Measurements from ENCODE around the gene NBR1.
"Not testable (repeated sequence)": the region's sequence is repeated elsewhere in the genome, so short reads cannot be mapped to it uniquely, and the experiment has no call there.

Gene NBR1

DNA sequence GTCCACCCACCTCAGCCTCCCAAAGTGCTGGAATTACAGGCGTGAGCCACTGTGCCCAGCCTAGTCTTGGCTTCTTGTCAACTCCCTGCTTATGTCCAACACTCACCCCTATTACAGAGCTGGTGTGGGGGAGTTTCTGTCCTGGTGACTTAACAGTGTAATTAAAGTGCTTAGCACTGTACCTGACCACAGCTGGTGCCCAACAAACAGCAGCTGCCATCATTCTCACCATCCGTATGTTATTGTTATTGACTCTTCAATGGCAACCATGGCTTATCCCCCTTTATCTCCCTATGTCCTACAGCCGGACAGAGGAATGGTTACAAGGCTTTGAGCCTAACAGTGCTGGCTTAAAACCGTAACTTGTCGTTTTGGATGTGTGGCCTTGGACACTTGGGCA is 28.9 kb upstream of the NBR1 start:
- no peak for DNase-seq (ENCODE audit: low spot score)
- in situ Hi-C loops (cut with MboI; ENCODE audit: low sequenced_read_pairs, unreplicated experiment), result no loop called here
- TF ChIP-seq, protein P1, sequence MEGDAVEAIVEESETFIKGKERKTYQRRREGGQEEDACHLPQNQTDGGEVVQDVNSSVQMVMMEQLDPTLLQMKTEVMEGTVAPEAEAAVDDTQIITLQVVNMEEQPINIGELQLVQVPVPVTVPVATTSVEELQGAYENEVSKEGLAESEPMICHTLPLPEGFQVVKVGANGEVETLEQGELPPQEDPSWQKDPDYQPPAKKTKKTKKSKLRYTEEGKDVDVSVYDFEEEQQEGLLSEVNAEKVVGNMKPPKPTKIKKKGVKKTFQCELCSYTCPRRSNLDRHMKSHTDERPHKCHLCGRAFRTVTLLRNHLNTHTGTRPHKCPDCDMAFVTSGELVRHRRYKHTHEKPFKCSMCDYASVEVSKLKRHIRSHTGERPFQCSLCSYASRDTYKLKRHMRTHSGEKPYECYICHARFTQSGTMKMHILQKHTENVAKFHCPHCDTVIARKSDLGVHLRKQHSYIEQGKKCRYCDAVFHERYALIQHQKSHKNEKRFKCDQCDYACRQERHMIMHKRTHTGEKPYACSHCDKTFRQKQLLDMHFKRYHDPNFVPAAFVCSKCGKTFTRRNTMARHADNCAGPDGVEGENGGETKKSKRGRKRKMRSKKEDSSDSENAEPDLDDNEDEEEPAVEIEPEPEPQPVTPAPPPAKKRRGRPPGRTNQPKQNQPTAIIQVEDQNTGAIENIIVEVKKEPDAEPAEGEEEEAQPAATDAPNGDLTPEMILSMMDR (IDR thresholded peaks at IDR 0.05; ENCODE audit: borderline replicate concordance, control extremely low read depth, extremely low read depth, insufficient read depth, missing control alignments), result no peak

DNA sequence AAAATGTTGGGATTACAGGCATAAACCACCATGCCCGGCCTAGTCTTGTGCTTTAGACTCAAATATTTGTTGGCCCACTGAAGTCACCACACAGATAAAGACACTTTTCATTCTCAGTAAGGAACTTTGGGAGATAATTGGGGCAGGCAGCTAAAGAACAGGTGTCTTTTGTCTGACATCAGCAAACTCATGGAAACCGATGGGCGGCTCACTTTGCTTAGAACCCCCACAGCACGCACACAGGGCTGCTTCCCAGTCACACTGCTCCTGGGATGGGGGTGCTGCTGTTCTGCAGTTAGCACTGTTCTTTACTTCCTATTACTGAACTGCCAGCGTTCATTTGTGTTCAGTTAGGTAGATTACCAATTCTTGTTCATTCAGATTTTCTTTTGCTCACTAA is 27.8 kb upstream of the NBR1 start:
- no peak for DNase-seq (ENCODE audit: low spot score)
- TF ChIP-seq, protein P1 (IDR thresholded peaks at IDR 0.05; ENCODE audit: borderline replicate concordance, control extremely low read depth, extremely low read depth, insufficient read depth, missing control alignments), result no peak
- in situ Hi-C loops (cut with MboI; ENCODE audit: low sequenced_read_pairs, unreplicated experiment), result no loop called here

- in situ Hi-C loops (cut with MboI; ENCODE audit: low sequenced_read_pairs, unreplicated experiment), result no loop called here
- TF ChIP-seq, protein P1 (IDR thresholded peaks at IDR 0.05; ENCODE audit: borderline replicate concordance, control extremely low read depth, extremely low read depth, insufficient read depth, missing control alignments), result no peak
- no peak for DNase-seq (ENCODE audit: low spot score)
Observed at GRCh38 chr17:43146649-43147048, 24.4 kb upstream of the NBR1 start.

DNA sequence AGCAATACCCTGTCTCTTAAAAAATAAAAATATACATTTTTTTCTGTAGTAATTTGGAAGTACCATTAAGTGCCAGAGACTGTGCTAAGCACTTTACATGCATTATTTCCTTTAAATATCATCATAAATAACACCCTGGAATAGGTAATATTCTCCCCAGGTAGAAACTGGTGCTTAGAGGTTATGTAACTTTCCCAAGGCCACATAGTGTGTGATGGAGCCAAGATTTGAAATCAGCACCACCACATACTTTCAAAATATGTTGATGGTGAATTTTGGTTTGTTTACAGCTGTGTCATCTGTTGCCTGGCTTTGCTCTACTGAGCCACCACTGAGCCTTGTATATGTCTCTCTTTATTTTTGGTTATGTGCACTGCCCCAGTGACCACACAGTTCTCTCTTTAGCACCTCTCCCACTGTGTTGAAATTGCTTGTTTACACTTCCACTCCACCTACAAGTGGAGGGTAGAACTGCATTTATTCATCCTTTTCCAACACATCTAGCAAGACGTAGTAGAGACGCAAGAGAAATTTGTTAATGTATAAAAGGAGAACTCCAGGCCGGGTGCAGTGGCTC is 19.0 kb upstream of the NBR1 start:
- TF ChIP-seq, protein P1 (IDR thresholded peaks at IDR 0.05; ENCODE audit: borderline replicate concordance, control extremely low read depth, extremely low read depth, insufficient read depth, missing control alignments), result no peak
- in situ Hi-C loops (cut with MboI; ENCODE audit: low sequenced_read_pairs, unreplicated experiment), result no loop called here
- DNase-seq (ENCODE audit: low spot score), result no peak

DNA sequence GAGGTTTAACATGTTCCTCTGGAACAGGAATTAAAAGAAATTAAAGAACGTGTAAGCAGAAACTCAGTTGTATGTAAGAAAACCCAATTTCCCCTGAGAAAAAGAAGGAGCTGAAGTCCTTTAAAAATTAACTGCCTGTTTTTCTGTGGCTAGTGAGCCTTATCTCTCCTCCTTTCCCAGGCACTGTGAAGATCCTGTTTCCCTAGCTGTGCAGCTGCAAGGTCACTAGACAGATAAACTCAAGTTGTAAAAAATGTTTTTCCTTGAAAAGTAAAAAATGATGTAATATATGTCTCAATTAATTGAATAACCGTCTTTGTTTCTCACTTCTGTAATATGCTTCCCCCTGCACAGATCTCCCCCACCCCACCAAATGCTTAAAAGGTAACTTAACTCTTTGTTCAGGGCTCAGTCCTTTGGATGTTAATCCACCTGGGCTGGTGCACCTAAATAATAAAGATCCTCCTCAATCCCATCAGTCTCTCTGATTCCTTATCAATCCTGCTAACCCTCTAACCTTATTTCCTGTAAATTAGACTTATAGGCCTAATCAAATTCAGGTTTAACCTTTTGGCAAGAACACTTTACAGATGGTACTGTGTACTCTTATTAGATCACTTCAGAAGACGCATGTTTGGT is 17.7 kb upstream of the NBR1 start:
- in situ Hi-C loops (cut with MboI; ENCODE audit: low sequenced_read_pairs, unreplicated experiment); DNase-seq (ENCODE audit: low spot score): not testable (repeated sequence)

DNA sequence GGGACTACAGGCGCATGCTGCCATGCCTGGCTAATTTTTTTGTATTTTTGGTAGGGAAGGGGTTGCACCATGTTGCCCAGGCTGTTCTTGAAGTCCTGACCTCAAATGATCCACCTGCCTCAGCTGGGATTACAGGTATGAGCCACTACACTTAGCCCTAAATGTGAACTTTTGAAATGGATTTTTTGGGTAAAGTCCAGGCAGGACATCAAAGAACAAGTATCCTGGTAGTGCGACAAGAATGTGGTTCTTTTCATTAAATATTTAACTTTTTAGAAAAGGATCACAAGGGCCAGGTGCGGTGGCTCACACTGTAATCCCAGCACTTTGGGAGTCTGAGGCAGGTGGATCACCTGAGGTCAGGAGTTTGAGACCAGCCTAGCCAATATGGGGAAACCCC is 15.3 kb upstream of the NBR1 start:
- TF ChIP-seq, protein P1 (IDR thresholded peaks at IDR 0.05; ENCODE audit: borderline replicate concordance, control extremely low read depth, extremely low read depth, insufficient read depth, missing control alignments), result no peak
- no peak for DNase-seq (ENCODE audit: low spot score)
- in situ Hi-C loops (cut with MboI; ENCODE audit: low sequenced_read_pairs, unreplicated experiment), result no loop called here

GRCh38 chr17:43159232-43159631 is 11.8 kb upstream of the NBR1 start:
- DNase-seq (ENCODE audit: low spot score); in situ Hi-C loops (cut with MboI; ENCODE audit: low sequenced_read_pairs, unreplicated experiment): not testable (repeated sequence)

- in situ Hi-C loops (cut with MboI; ENCODE audit: low sequenced_read_pairs, unreplicated experiment); DNase-seq (ENCODE audit: low spot score): not testable (repeated sequence)
Observed at GRCh38 chr17:43159957-43160356, 11.1 kb upstream of the NBR1 start.

DNA sequence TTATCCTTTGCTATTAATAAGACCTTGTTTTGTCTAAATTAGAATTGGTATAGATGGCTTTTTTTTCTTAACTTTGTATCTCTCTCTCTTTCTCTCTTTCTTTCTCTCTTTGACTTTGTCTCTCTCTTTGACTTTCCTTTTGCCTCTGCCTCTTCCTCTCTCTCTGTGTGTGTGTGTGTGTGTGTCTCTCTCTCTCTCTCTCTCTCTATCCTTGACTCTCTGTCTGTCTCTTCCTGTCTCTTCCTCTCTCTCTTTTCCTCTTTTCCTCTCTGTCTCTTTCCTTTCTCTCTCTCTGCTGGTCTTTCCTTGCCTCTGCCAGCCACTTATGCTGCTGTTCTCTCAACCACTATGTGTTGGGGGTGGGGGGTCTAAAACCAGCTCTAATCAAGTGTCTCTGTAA is 5.0 kb upstream of the NBR1 start:
- DNase-seq (ENCODE audit: low spot score); in situ Hi-C loops (cut with MboI; ENCODE audit: low sequenced_read_pairs, unreplicated experiment): not testable (repeated sequence)

All from GM13976 (cell line).